ENCODE results near the gene CPNE6.

DNA sequence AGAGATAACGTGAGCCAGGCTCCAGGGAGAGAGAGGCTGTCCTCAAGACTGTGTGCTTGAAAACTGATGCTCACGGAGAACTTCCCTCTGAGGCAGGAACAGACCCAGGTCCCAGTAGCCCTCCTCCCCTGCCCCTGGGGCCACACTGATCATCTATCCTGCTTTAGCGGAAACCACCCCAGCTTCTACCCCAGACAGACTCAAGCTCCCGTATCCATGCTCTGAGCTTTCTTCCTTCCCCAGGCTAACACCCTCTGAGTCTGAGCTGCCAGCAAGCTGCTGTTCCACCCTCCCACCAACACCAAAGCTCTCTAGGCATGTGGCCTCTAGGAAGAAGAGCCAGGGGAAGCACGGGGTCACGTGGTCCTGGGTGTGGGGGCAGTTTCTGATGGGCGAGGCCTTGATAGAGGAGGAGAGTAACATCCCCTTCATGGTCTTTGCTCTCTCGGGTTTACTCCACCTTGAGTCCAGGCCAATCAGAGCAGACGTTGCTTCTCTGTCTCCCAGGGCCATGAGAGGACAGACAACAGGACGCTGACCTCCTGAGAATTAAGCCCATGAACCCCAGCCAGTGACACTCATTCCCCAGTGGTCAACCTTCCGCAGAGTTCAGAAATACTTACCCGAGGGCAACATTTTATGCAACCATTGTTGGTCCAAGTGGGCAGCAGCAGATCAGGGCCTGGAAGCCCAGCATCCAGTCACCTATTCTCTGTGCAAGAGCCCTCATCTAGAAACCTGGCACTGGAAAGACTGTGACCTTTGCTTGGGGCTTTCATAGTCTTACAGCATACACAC is 24.1 kb downstream of the CPNE6 start:
- TF ChIP-seq SNAI2 (CRISPR knock-in tag; IDR thresholded peaks at IDR 0.05) (no peak), ZFP30 (CRISPR knock-in tag; IDR thresholded peaks at IDR 0.05) (no peak), OSR1 (CRISPR knock-in tag; IDR thresholded peaks at IDR 0.05) (no peak), RARB (CRISPR knock-in tag; IDR thresholded peaks at IDR 0.05) (no peak), CSDC2 (CRISPR knock-in tag; IDR thresholded peaks at IDR 0.05) (no peak), ZNF70 (CRISPR knock-in tag; IDR thresholded peaks at IDR 0.05) (no peak), ZNF8 (CRISPR knock-in tag; IDR thresholded peaks at IDR 0.05) (no peak)
- TF ChIP-seq, protein P1, sequence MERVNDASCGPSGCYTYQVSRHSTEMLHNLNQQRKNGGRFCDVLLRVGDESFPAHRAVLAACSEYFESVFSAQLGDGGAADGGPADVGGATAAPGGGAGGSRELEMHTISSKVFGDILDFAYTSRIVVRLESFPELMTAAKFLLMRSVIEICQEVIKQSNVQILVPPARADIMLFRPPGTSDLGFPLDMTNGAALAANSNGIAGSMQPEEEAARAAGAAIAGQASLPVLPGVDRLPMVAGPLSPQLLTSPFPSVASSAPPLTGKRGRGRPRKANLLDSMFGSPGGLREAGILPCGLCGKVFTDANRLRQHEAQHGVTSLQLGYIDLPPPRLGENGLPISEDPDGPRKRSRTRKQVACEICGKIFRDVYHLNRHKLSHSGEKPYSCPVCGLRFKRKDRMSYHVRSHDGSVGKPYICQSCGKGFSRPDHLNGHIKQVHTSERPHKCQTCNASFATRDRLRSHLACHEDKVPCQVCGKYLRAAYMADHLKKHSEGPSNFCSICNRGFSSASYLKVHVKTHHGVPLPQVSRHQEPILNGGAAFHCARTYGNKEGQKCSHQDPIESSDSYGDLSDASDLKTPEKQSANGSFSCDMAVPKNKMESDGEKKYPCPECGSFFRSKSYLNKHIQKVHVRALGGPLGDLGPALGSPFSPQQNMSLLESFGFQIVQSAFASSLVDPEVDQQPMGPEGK (CRISPR knock-in tag; IDR thresholded peaks at IDR 0.05; ENCODE audit: borderline replicate concordance) = no peak

Data from SK-N-SH treated with all-trans-retinoic acid at 6 μM for 48 hours (cell line).